ENCODE data around the gene ENTPD8. TPM values are rescaled to one million over a fixed set of nuclear protein-coding genes. Genes with fewer than 3 reads are reported as not detected.

Gene ENTPD8
- total and polyA plus RNA-seq, 2 of the 13 experiments (the other 11 are each of a cell fraction or from before 2014, with no cell fraction given) = 0.26 to 0.44 TPM

DNA sequence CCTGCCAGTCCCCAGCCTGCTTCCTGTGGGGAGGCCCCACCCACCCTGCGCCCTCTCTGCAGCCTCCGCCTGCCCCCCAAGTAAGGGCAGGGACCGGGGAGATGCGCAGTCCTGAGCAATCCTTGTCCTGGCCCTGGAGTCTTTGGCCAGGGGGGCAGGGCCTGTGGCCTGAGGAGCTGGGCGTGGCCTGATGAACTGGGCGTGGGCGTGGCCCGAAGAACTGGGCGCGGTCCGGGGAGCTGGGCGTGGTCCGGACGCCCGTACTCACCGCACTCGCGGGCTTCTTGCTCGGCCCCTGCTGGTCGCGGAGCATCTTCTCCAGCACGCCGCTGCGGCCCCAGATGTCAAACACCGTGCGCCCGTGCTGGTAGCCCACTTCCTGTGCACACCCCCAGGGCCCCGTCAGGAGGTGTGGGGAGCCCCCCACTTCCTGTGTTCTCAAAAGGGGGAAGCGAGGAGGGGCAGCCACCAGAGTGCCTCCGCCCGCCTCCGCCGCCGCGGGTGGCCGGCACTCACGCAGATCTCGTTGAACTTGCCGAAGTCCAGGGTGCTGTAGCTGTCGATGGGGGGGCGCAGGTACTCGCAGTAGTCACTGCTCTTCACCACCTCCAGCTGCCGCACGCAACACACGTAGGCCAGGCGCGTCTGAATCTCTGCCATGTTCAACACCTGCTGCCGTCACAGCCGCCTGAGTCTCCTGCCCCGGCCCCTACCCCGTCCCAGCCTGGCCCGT is 20.7 kb upstream of the ENTPD8 start:
- Histone ChIP-seq H3K9ac (ENCODE audit: insufficient read depth, low read depth, low read length) (no peak overlapping the region), H4K20me1 (ENCODE audit: insufficient read depth, low read length) (peaks cover 9% of the 10 kb centered on the region; the same call in 1 of the 2 replicates), H3K9me3 (ENCODE audit: low read length) (no peaks in the 10 kb centered on the region), H3K36me3 (replicated peaks in 1 of 2; ENCODE audit: control insufficient read depth in 1 of 2, insufficient read depth in 2 of 2, low read length in 2 of 2) (peaks cover 2 to 7% of the 10 kb centered on the region in 2 experiments; a peak in 3 of 5 replicates), H3K4me3 (replicated peaks in 1 of 3; ENCODE audit: insufficient read depth in 1 of 3, low read depth in 2 of 3, low read length in 3 of 3) (no peak overlapping the region), H2AFZ (ENCODE audit: low read length) (no peak overlapping the region), H3K27ac (ENCODE audit: extremely low read length, insufficient read depth, low read length) (no peak overlapping the region), H3K4me2 (ENCODE audit: low read depth, low read length) (no peak overlapping the region), H3K4me1 (ENCODE audit: insufficient read depth, low read length) (peaks cover 75% of the 10 kb centered on the region), H3K79me2 (ENCODE audit: insufficient read depth, low read length) (peaks cover 20% of the 10 kb centered on the region), H3K27me3 (ENCODE audit: control insufficient read depth in 1 of 2, insufficient read depth in 2 of 2, low read length in 2 of 2) (no peaks in the 10 kb centered on the region; a peak in 1 of 5 replicates)
- no peak for FAIRE-seq
- BruUV-seq (replicated peaks) = no TSS peak
- intact Hi-C loops (cut with micrococcal nuclease; ENCODE audit: unreplicated experiment) = no loop called here
- in situ Hi-C loops (cut with HindIII; ENCODE audit: extremely low pct_ligation_motif_present, low pct_unique_long_range_greater_than_20kb) = no loop called here
- no peak for DNase-seq (ENCODE audit: low spot score)
- 96% methylated on average over 37 of the region's 52 CpGs for WGBS (ENCODE audit: low lambda C conversion rate)
- CTCF ChIA-PET (ENCODE audit: low intra/inter-chr PET ratio, low total read pairs) = no interaction called here
- no peak for ATAC-seq
- POLR2A ChIA-PET = no interaction called here
- TF ChIP-seq EZH2 (conservative IDR thresholded peaks at IDR 0.05; ENCODE audit: low read depth, low read length) = no peak
- TF ChIP-seq, protein P1, sequence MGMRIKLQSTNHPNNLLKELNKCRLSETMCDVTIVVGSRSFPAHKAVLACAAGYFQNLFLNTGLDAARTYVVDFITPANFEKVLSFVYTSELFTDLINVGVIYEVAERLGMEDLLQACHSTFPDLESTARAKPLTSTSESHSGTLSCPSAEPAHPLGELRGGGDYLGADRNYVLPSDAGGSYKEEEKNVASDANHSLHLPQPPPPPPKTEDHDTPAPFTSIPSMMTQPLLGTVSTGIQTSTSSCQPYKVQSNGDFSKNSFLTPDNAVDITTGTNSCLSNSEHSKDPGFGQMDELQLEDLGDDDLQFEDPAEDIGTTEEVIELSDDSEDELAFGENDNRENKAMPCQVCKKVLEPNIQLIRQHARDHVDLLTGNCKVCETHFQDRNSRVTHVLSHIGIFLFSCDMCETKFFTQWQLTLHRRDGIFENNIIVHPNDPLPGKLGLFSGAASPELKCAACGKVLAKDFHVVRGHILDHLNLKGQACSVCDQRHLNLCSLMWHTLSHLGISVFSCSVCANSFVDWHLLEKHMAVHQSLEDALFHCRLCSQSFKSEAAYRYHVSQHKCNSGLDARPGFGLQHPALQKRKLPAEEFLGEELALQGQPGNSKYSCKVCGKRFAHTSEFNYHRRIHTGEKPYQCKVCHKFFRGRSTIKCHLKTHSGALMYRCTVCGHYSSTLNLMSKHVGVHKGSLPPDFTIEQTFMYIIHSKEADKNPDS (CRISPR knock-in tag; IDR thresholded peaks at IDR 0.05) = peak; percentile 10; the same call in 1 of the 2 replicates
- TF ChIP-seq IRX3 (CRISPR knock-in tag; IDR thresholded peaks at IDR 0.05; ENCODE audit: borderline replicate concordance, low read depth) = no peak
- TF ChIP-seq TEAD2 (CRISPR knock-in tag; IDR thresholded peaks at IDR 0.05) = no peak
- TF ChIP-seq ZNF160 (CRISPR knock-in tag; IDR thresholded peaks at IDR 0.05) = no peak
- TF ChIP-seq, protein P2, sequence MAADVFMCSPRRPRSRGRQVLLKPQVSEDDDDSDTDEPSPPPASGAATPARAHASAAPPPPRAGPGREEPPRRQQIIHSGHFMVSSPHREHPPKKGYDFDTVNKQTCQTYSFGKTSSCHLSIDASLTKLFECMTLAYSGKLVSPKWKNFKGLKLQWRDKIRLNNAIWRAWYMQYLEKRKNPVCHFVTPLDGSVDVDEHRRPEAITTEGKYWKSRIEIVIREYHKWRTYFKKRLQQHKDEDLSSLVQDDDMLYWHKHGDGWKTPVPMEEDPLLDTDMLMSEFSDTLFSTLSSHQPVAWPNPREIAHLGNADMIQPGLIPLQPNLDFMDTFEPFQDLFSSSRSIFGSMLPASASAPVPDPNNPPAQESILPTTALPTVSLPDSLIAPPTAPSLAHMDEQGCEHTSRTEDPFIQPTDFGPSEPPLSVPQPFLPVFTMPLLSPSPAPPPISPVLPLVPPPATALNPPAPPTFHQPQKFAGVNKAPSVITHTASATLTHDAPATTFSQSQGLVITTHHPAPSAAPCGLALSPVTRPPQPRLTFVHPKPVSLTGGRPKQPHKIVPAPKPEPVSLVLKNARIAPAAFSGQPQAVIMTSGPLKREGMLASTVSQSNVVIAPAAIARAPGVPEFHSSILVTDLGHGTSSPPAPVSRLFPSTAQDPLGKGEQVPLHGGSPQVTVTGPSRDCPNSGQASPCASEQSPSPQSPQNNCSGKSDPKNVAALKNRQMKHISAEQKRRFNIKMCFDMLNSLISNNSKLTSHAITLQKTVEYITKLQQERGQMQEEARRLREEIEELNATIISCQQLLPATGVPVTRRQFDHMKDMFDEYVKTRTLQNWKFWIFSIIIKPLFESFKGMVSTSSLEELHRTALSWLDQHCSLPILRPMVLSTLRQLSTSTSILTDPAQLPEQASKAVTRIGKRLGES (CRISPR knock-in tag; IDR thresholded peaks at IDR 0.05; ENCODE audit: borderline replicate concordance) = no peak
- TF ChIP-seq, protein P3, sequence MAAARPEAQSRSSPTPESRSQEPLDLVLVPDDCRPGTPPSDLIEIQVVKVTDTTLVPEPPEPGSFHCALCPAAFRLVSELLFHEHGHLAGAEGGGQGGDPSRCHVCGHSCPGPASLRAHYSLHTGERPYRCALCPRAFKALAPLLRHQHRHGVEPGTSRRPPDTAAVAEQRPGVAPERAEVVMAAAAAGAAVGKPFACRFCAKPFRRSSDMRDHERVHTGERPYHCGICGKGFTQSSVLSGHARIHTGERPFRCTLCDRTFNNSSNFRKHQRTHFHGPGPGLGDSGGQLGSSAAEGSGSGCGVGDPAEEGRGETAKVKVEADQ (CRISPR knock-in tag; IDR thresholded peaks at IDR 0.05; ENCODE audit: borderline replicate concordance) = no peak
- TF ChIP-seq HIVEP1 (CRISPR knock-in tag; IDR thresholded peaks at IDR 0.05) = no peak
- TF ChIP-seq ZSCAN21 (CRISPR knock-in tag; IDR thresholded peaks at IDR 0.05; ENCODE audit: borderline replicate concordance) = no peak
- TF ChIP-seq ZKSCAN5 (CRISPR knock-in tag; IDR thresholded peaks at IDR 0.05) = no peak
- TF ChIP-seq ZBTB38 (CRISPR knock-in tag; IDR thresholded peaks at IDR 0.05) = 0 out of 2 replicates have a peak, but pooled peaks have one; percentile 2
- TF ChIP-seq, protein P4, sequence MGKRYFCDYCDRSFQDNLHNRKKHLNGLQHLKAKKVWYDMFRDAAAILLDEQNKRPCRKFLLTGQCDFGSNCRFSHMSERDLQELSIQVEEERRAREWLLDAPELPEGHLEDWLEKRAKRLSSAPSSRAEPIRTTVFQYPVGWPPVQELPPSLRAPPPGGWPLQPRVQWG (CRISPR knock-in tag; IDR thresholded peaks at IDR 0.05; ENCODE audit: borderline replicate concordance, low read depth) = no peak
- TF ChIP-seq, protein P5, sequence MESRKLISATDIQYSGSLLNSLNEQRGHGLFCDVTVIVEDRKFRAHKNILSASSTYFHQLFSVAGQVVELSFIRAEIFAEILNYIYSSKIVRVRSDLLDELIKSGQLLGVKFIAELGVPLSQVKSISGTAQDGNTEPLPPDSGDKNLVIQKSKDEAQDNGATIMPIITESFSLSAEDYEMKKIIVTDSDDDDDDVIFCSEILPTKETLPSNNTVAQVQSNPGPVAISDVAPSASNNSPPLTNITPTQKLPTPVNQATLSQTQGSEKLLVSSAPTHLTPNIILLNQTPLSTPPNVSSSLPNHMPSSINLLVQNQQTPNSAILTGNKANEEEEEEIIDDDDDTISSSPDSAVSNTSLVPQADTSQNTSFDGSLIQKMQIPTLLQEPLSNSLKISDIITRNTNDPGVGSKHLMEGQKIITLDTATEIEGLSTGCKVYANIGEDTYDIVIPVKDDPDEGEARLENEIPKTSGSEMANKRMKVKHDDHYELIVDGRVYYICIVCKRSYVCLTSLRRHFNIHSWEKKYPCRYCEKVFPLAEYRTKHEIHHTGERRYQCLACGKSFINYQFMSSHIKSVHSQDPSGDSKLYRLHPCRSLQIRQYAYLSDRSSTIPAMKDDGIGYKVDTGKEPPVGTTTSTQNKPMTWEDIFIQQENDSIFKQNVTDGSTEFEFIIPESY (CRISPR knock-in tag; IDR thresholded peaks at IDR 0.05) = peak; percentile 92
- no peak for TF ChIP-seq PHB2 (IDR thresholded peaks at IDR 0.05; ENCODE audit: partially characterized antibody)
